Regular cardiac myocyte (primary cell): Measurements from ENCODE around the gene STAM. TPM values are rescaled to one million over a fixed set of nuclear protein-coding genes. Genes with fewer than 3 reads are reported as not detected.

Experiments used
- total RNA-seq: library from RNA; depleted of rRNA; stranded (reverse); fragments of >200 nt; gene quantifications from 2 replicates; pipeline ENCODE4 v1.2.3, GENCODE V29; 2014

Gene STAM
- 16.1 and 20.9 TPM in 2 replicates for total RNA-seq

GRCh38 chr10:17643755-17644484, at the start of gene STAM:
Gene STAM, plus strand, starts transcription at chr10:17644151. Its CDS starts 189 bp downstream, at chr10:17644340.

GRCh38 chr10:17617031-17617911, 26.7 kb upstream of the STAM start, which contains the start of gene HACD1:
Gene HACD1, minus strand, starts transcription at chr10:17617374. Its CDS starts 35 bp downstream, at chr10:17617339.

GRCh38 chr10:17751781-17752445, 108.0 kb downstream of the STAM start, which contains the start of gene TMEM236:
Gene TMEM236, plus strand, starts transcription at chr10:17752201. Its CDS starts 95 bp downstream, at chr10:17752296.

Other genes starting within 250 kb of the STAM start
- gene ST8SIA6, start 189.6 kb upstream of the STAM start, total RNA-seq, result under 0.01 TPM in 1 of 2 replicates, not detected in the other
- gene HACD1, start 26.8 kb upstream of the STAM start, total RNA-seq, result 23.7 and 30.5 TPM in 2 replicates
- gene TMEM236, start 108.0 kb downstream of the STAM start, total RNA-seq, result under 0.01 TPM in 2 replicates
- gene MRC1, start 165.2 kb downstream of the STAM start, total RNA-seq, result 0.19 and 0.28 TPM in 2 replicates